Stimulated activated CD8-positive, alpha-beta memory T cell treated with anti-CD3 and anti-CD28 coated beads, Interleukin-7, amount 100 ng/mL, for 48 hours (primary cell): ENCODE measurements around the gene EAF1.
"Not testable (repeated sequence)": the region's sequence is repeated elsewhere in the genome, so short reads cannot be mapped to it uniquely, and the experiment has no call there.

Experiments
- DNase-seq, 2 donors: peaks; one replicate each; pipeline ENCODE4 v3.0.0-alpha.2; 2020; ENCODE audit warnings: low read depth in 1 of 2; ENCODE audit errors: extremely low read depth in 1 of 2

EAF1 gene

DNA sequence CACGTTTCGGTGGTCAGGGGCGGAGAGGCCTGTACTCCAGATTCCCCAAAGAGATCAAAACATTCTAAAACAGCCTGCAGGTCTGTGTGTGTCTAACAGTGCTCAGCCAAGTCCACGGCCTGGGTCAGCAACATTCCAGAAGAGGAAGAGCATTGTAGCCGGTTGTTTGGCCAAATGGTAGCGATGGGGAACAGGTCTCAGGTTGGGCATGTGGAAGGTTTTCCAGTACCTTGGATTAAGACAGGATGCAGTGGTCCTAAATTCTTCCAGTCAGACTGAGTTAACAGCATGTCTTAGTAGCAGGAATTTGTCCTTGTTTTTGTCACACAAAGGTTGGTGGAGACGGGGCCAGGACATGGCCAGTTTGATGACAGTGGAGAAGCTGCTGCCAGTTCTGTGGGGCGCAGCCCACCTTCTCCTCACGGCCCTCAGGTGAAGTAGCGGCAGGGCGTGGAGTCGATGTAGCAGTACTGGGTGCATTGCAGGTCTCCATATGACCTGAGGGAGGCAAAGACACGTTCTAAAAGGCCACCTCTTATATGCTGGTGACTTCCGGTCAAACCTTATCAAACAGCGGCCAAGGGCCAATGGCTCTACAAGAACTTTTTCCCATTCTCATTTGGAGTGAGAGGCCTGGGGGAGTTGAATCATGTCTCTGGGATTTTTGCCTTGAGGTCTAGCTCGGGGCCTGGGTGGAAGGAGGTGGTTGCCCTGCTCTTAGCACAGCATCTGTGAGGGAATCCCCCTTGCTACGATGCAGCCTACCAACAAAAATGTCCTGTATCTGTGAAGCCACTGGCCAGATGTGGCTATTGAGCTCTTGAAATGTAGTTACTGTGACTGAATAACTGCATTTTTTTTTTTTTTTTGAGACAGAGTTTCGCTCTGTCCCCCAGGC lies 24.1 kb downstream of the EAF1 start:
- DNase-seq = no peak

- DNase-seq = no peak
These were observed 24.8 kb downstream of the EAF1 start for GRCh38 chr3:15452156-15452555.

DNA sequence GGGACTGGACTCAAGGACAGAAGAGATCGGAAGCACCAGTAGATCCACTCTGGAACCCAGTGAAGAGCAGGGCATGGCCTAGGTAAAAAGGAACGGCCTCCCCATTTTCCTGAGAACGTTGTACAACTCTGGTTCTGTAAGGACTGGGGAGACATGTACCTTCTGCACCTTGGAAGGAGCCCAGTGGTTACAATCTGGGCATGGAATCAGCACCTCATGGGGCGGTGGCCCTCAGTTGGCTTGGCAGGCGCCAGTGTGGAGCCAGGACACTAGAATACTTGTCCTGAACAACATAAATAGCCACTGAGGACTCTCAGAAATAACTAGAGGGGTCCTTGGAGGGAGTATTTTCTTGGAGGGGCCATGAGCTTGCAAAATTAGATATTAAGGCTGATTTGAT lies 25.6 kb downstream of the EAF1 start:
- no peak for DNase-seq

DNA sequence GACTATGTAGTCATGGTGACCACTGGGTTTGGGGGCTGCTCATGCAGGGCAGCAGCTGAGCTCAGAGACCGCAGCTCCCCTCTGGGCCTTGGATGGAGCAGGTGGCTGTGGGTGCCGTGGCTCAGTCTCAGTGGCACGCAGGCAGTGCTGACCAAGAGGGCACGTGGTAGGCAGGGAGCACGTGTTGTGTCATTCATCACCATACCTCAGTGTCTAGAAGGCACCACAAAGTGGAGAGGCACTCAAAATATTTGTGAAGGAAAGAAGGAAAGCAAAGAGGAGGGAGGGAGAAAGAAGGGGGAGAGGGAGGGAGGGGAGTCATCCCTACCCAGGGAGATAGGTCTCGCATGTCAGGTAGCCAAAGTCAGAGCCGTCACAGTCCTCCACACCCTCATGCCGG lies 26.1 kb downstream of the EAF1 start:
- DNase-seq = no peak

GRCh38 chr3:15453991-15454625 lies 26.7 kb downstream of the EAF1 start:
- DNase-seq = no peak

GRCh38 chr3:15454965-15455364 lies 27.6 kb downstream of the EAF1 start:
- no peak for DNase-seq

GRCh38 chr3:15455756-15456155 lies 28.4 kb downstream of the EAF1 start:
- DNase-seq = no peak

- no peak for DNase-seq
These were observed 28.9 kb downstream of the EAF1 start for GRCh38 chr3:15456321-15456720.

DNA sequence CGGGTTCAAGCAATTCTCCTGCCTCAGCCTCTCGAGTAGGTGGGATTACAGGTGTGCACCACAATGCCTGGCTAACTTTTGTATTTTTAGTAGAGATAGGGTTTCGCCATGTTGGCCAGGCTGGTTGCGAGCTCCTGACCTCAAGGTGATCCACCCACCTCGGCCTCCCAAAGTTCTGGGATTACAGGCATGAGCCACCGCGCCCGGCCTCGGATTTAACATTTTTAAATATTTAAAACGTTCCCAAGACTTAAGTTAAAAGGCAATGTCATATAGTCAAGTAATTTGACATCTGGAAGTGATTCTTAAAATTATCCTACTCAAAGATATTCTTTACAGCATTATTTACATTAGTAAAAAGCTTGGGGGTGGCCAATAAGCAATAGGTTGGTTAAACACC lies 29.5 kb downstream of the EAF1 start:
- not testable (repeated sequence) for DNase-seq

DNA sequence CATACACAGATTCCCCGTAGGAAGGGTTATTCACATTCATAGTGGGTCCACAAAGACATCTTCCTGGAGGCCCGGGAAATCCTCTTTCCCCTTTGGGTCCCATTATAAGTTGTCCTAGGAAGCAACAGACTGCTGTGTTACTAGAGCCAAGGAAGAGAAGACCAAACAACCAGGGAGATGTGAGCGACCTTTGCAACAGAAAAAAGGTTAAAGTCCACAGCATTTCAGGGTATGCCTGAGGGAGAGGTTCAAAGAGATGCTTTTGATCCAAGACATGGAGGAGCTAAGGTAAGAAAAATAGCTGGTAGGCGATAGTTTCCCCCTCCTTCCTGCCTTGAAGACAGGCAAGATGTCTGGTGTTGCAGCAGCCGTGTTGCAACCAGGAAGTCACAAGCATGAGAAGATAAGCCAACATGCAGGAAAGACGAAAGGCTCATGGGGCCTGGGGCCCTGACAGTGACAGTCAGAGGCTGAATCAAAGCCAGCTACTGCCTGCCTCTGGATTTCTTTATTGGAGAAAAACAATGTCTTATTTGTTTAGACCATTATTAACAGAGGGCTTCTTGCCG lies 30.9 kb downstream of the EAF1 start:
- DNase-seq = no peak

GRCh38 chr3:15460891-15461531 lies 33.6 kb downstream of the EAF1 start:
- no peak for DNase-seq

DNA sequence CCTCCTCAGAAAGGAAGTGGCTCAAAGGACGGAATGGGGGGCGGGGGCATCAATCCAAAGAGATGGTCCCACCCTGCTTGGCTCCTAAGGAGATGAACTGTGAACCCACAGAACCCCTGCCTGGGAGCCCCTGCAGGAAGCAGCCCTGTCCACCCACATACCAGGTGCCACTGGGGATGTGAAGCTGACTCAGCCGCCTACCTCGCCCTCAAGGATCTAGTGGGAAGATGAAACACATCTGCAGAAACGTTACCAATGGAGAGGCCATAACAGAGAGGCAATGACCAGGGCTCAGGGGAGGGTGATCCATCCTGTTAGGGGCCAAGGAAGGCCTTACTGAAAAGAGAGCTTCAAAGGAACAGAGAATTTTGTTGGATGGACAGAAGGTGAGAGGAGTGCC lies 35.1 kb downstream of the EAF1 start:
- DNase-seq = no peak

GRCh38 chr3:15465876-15466585 lies 38.6 kb downstream of the EAF1 start:
- no peak for DNase-seq

- no peak for DNase-seq
These were observed 40.1 kb downstream of the EAF1 start for GRCh38 chr3:15467227-15468181.

GRCh38 chr3:15470261-15470660 lies 42.9 kb downstream of the EAF1 start:
- no peak for DNase-seq

DNA sequence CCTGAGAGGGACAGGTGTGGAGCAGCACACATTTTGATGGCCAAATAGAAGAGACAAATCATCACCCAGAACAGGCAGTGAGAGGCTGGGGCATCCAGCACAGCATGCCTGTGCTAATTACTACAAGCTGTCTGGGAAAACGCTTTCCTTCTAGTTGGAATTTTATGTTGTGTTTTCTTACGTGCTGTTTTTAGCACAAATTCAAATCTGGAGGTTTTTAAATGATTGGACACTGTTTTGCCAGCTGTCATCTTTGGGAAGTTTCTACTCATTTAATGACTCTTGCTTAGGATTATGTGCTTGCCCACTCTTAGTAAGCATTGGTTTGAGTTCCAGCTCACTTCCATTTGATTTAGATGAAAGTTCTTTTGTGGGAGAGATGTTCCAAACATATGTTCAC lies 43.5 kb downstream of the EAF1 start:
- DNase-seq = no peak

GRCh38 chr3:15471861-15472260 lies 44.5 kb downstream of the EAF1 start:
- no peak for DNase-seq

GRCh38 chr3:15475161-15475560 lies 47.8 kb downstream of the EAF1 start:
- no peak for DNase-seq

GRCh38 chr3:15476378-15476777 lies 49.0 kb downstream of the EAF1 start:
- DNase-seq = no peak
